NCI-H1436 treated with DMSO at 0.1 percent for 48 hours (cell line): Measurements from ENCODE around the gene JAK1.
"Not testable (repeated sequence)": the region's sequence is repeated elsewhere in the genome, so short reads cannot be mapped to it uniquely, and the experiment has no call there.

Experiments
- DNase-seq: peaks from one replicate; lab custom pipeline; 2025; lab: John Stamatoyannopoulos, UW

JAK1 gene

GRCh38 chr1:64839732-64840405 lies 126.5 kb downstream of the JAK1 start:
- no peak for DNase-seq

- DNase-seq: no peak
Observed at GRCh38 chr1:64839261-64839660, 127.1 kb downstream of the JAK1 start.

- peak; percentile 1 for DNase-seq
Observed at GRCh38 chr1:64838486-64838885, 127.9 kb downstream of the JAK1 start.

GRCh38 chr1:64836802-64837201 lies 129.5 kb downstream of the JAK1 start:
- DNase-seq: no peak

- DNase-seq: no peak
Observed at GRCh38 chr1:64834734-64835133, 131.6 kb downstream of the JAK1 start.

GRCh38 chr1:64830030-64830651 lies 136.2 kb downstream of the JAK1 start:
- DNase-seq: no peak

- DNase-seq: no peak
Observed at GRCh38 chr1:64829411-64830029, 136.8 kb downstream of the JAK1 start.

GRCh38 chr1:64828829-64829228 lies 137.5 kb downstream of the JAK1 start:
- no peak for DNase-seq

- DNase-seq: no peak
Observed at GRCh38 chr1:64826991-64827390, 139.4 kb downstream of the JAK1 start.

GRCh38 chr1:64823691-64824476 lies 142.5 kb downstream of the JAK1 start:
- peak; percentile 27 for DNase-seq

- no peak for DNase-seq
Observed at GRCh38 chr1:64822621-64823020, 143.7 kb downstream of the JAK1 start.

- not testable (repeated sequence) for DNase-seq
Observed at GRCh38 chr1:64820572-64820971, 145.8 kb downstream of the JAK1 start.

- DNase-seq: not testable (repeated sequence)
Observed at GRCh38 chr1:64817364-64817763, 149.0 kb downstream of the JAK1 start.

- DNase-seq: no peak
Observed at GRCh38 chr1:64814427-64814826, 151.9 kb downstream of the JAK1 start.

- peak; percentile 8 for DNase-seq
Observed at GRCh38 chr1:64811131-64811530, 155.2 kb downstream of the JAK1 start.

GRCh38 chr1:64810001-64810400 lies 156.3 kb downstream of the JAK1 start:
- DNase-seq: no peak

GRCh38 chr1:64809309-64809708 lies 157.0 kb downstream of the JAK1 start:
- no peak for DNase-seq

- no peak for DNase-seq
Observed at GRCh38 chr1:64801851-64802523, 164.4 kb downstream of the JAK1 start.

- no peak for DNase-seq
Observed at GRCh38 chr1:64798872-64799271, 167.5 kb downstream of the JAK1 start.

GRCh38 chr1:64790832-64791487 lies 175.4 kb downstream of the JAK1 start:
- DNase-seq: no peak
